Stimulated activated CD4-positive, alpha-beta T cell treated with anti-CD3 and anti-CD28 coated beads, Interleukin-12 subunit alpha, Interleukin-12 subunit beta, amount 100 ng/mL, for 4 hours (primary cell): ENCODE data around the gene CHRNE.

Source experiments
- DNase-seq: peaks from one replicate; pipeline ENCODE4 v3.0.0-alpha.2; 2020

The CHRNE gene

DNA sequence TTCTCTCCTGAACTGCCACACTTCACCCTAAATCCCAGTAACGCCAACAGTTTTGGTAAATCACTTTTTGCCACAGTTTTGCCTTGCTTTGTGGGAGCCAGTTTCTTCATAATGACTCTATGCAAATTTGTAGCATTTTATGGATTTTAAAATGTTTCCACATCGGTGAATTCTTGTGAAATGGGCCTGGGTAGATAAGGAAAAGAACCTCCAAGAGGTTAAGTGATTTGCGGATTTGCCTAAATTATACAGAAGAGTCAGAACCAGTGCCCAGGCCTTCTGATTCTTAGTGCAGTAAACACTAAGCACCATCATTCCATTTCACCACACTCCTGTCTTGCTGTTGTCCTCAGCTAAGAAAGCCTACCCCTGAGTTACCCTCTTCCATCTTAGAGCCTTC is 51.8 kb downstream of the CHRNE start:
- DNase-seq: no peak

DNA sequence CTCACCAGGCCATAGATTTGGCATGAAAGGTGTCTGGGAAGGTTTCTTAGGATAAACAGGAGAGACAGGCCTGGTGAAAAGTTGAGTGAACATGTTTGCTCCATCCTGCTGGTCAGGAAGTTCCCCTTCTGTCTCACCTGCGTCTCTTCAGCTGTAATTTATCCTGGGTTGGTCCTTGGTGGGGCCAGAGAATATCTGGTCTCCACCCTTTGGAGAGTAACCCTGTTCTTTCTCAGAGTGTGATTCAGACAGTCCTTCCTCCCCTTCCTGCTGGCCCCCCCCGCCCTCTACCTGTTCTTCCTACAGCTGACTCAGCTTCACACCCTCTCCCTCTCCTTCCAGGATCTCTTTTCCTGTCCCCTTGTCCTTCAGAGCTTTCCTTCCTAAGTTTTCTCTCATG is 52.7 kb downstream of the CHRNE start:
- DNase-seq: no peak

DNA sequence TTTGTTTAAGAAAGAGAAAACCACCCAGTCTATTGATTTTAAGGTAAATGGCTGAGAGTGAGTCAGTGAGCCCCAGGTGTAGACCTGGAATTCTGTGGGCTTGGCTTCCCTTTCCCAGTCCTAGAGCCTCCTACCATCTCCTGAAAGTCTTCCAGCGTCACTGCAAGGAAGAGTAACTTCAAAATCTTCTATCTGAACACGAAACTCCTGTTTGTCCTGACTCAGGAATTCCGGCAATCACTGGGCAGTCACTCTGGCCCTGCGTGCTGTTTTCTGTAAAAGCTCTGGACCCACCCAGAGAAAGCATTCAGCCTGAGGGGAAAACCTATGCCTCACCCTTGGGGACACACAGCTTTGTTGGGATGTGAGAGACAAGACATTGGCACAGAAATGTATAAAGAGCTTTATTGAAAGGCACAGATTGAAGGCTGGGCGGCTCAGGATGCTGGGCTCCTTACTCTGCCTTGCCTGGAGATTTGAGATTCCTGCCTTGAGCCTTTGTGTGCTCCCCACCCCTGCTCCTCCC is 53.8 kb downstream of the CHRNE start:
- DNase-seq: no peak
